ENCODE data around the gene NRM.
A peak's percentile ranks its signal among the peaks of the same experiment; 100 is the strongest.

Gene NRM

DNA sequence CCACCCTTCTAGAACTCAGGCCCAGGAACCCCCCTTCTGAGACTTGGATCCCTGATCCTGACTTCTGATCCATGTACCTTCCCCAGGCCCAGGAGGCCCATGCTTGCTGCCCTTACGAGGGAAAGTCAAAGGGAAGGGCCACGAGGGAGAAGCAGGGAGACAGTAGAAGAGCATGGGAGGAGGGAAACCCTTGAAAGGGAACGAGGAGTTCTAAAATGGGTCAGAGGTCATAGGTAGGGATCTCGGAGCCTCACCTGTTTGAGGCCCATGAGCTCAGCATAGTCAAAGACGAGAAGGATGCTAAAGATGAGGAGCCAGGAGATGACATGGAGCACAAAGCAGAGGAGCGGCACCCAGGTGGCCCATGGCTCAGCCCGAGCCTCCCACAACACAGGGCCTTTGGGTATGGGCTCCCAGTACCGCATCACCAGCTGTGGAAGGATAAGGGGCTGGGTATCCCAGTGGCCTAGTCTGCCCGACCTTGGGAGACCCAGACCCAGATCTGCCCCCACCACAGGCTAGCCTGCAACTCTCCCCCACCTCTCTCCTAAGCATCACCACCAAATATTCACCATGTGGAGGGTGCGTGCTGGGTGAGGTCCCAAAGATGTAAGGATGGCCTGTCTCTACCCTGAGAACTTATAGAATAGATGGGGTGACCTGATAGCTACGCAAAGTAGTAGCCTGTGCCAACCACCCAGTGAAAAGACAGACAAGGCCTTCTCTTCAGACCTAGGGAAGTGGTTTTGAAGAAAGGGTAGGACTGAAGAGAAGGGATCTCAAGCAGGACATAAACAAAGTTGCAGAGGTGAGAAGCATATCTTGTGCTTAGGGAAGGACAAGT, 1.5 kb downstream of the NRM start:
- H3K4me3 ChIP-seq (ENCODE audit: insufficient read depth, low read length, poor library complexity, severe bottlenecking), result peak overlapping the region; percentile 79
- H4K20me1 ChIP-seq (ENCODE audit: low read depth, low read length), result no peaks in the 10 kb centered on the region
- H3K79me2 ChIP-seq (ENCODE audit: insufficient read depth, low read length), result peaks cover 29% of the 10 kb centered on the region
- H2AFZ ChIP-seq (ENCODE audit: low read depth, low read length, severe bottlenecking), result no peak overlapping the region
- no peaks in the 10 kb centered on the region for H3K27me3 ChIP-seq (ENCODE audit: low read length)
- peak overlapping the region; percentile 94 for H3K27ac ChIP-seq (ENCODE audit: low read depth, low read length)
- TF ChIP-seq EZH2phosphoT487 (conservative IDR thresholded peaks at IDR 0.05; ENCODE audit: low read length), result no peak
- TF ChIP-seq, protein P1, sequence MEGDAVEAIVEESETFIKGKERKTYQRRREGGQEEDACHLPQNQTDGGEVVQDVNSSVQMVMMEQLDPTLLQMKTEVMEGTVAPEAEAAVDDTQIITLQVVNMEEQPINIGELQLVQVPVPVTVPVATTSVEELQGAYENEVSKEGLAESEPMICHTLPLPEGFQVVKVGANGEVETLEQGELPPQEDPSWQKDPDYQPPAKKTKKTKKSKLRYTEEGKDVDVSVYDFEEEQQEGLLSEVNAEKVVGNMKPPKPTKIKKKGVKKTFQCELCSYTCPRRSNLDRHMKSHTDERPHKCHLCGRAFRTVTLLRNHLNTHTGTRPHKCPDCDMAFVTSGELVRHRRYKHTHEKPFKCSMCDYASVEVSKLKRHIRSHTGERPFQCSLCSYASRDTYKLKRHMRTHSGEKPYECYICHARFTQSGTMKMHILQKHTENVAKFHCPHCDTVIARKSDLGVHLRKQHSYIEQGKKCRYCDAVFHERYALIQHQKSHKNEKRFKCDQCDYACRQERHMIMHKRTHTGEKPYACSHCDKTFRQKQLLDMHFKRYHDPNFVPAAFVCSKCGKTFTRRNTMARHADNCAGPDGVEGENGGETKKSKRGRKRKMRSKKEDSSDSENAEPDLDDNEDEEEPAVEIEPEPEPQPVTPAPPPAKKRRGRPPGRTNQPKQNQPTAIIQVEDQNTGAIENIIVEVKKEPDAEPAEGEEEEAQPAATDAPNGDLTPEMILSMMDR (IDR thresholded peaks at IDR 0.05; ENCODE audit: insufficient read depth, low read length, poor library complexity, severe bottlenecking), result no peak
- peak overlapping the region; percentile 92 for H3K4me2 ChIP-seq (ENCODE audit: low read depth, low read length, poor library complexity, severe bottlenecking)
- no peaks in the 10 kb centered on the region for H3K9me3 ChIP-seq (ENCODE audit: insufficient read depth, low read length)
- H3K9me2 ChIP-seq (replicated peaks; ENCODE audit: insufficient read depth, low read length), result no peaks in the 10 kb centered on the region
- H3K9ac ChIP-seq (ENCODE audit: low read length), result peak overlapping the region; percentile 82
- H3K36me3 ChIP-seq (ENCODE audit: low read length), result no peaks in the 10 kb centered on the region
- H3F3A ChIP-seq (ENCODE audit: insufficient read depth), result peaks cover 48% of the 10 kb centered on the region

DNA sequence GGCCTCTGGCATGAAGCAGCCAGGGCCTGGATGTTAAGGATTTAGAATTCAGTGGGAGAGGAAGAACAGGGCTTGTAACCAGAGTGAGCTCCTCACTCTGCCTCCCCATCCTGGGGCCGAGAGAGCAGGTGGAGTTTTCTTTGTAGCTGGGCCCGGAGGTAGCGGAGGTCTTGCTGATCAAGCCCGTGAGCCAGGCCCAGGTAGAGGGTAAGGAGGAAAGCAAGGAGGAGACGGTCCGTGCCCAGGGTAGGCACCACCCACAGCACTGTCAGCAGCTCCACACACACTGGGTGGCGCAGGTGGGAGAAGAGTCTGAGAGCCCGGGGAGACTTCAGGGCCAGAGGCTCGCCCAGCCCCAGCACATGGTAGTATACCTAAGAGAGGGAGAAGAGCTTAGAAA, 2.2 kb downstream of the NRM start:
- H3K4me2 ChIP-seq (ENCODE audit: low read depth, low read length, poor library complexity, severe bottlenecking), result peak overlapping the region; percentile 92
- peak overlapping the region; percentile 82 for H3K9ac ChIP-seq (ENCODE audit: low read length)
- peak overlapping the region; percentile 94 for H3K27ac ChIP-seq (ENCODE audit: low read depth, low read length)

DNA sequence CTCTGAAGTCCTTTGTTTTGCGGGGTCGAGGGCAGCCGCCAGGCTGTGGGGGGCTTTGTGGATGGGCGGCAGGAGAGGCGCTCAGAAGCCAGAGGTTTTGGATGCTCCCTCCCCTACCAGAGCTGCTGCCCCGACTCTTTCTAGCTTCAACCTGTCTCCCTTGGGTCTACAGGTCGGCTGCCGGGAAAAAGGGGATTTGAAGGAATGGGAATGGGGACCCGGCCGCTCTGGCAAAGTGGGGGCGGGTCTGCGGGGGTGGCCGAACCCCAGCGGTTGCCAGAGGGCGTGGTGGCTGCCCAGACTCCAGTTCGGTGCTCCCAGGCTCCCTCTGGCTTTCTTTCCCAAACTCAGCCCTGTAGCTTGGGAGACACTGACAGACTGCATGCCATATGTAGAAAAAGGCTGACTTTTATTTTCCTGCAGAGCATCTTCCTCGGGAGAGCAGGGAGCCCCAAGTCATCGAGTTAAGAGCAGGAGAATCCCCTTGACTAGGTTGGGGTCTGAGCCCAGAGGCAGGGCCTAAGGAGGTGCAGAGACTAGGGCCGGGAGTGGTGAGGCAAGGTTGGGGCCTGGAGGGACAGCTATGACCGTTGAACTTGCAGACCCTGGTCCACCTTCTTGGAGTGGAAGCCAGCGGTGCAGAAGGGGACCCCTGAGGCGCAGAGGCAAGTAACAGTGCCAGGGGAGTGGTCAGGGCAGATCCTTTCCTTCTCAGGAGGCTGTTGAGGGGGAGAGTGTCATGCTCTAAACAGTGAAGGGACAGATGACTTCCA, 2.9 kb downstream of the NRM start:
- peak overlapping the region; percentile 94 for H3K27ac ChIP-seq (ENCODE audit: low read depth, low read length)

More for the DNA sequence above, 2.2 kb downstream of the NRM start:
- H3K79me2 ChIP-seq (ENCODE audit: insufficient read depth, low read length), result peaks cover 36% of the 10 kb centered on the region
- H3K36me3 ChIP-seq (ENCODE audit: low read length), result no peaks in the 10 kb centered on the region
- H3K9me3 ChIP-seq (ENCODE audit: insufficient read depth, low read length), result no peaks in the 10 kb centered on the region
- H2AFZ ChIP-seq (ENCODE audit: low read depth, low read length, severe bottlenecking), result no peak overlapping the region
- no peaks in the 10 kb centered on the region for H3K9me2 ChIP-seq (replicated peaks; ENCODE audit: insufficient read depth, low read length)
- no peak for TF ChIP-seq EZH2phosphoT487 (conservative IDR thresholded peaks at IDR 0.05; ENCODE audit: low read length)
- TF ChIP-seq, protein P1 (IDR thresholded peaks at IDR 0.05; ENCODE audit: insufficient read depth, low read length, poor library complexity, severe bottlenecking), result peak; percentile 38
- peaks cover 55% of the 10 kb centered on the region for H3F3A ChIP-seq (ENCODE audit: insufficient read depth)
- H3K27me3 ChIP-seq (ENCODE audit: low read length), result no peaks in the 10 kb centered on the region
- no peaks in the 10 kb centered on the region for H4K20me1 ChIP-seq (ENCODE audit: low read depth, low read length)
- H3K4me3 ChIP-seq (ENCODE audit: insufficient read depth, low read length, poor library complexity, severe bottlenecking), result no peak overlapping the region

More for the DNA sequence above, 2.9 kb downstream of the NRM start:
- H3K36me3 ChIP-seq (ENCODE audit: low read length), result no peaks in the 10 kb centered on the region
- H3K9me3 ChIP-seq (ENCODE audit: insufficient read depth, low read length), result no peaks in the 10 kb centered on the region
- peaks cover 62% of the 10 kb centered on the region for H3F3A ChIP-seq (ENCODE audit: insufficient read depth)
- peaks cover 43% of the 10 kb centered on the region for H3K79me2 ChIP-seq (ENCODE audit: insufficient read depth, low read length)
- no peak for TF ChIP-seq EZH2phosphoT487 (conservative IDR thresholded peaks at IDR 0.05; ENCODE audit: low read length)
- TF ChIP-seq, protein P1 (IDR thresholded peaks at IDR 0.05; ENCODE audit: insufficient read depth, low read length, poor library complexity, severe bottlenecking), result no peak
- H3K9me2 ChIP-seq (replicated peaks; ENCODE audit: insufficient read depth, low read length), result no peaks in the 10 kb centered on the region
- peak overlapping the region; percentile 91 for H3K4me3 ChIP-seq (ENCODE audit: insufficient read depth, low read length, poor library complexity, severe bottlenecking)
- no peaks in the 10 kb centered on the region for H3K27me3 ChIP-seq (ENCODE audit: low read length)
- H2AFZ ChIP-seq (ENCODE audit: low read depth, low read length, severe bottlenecking), result no peak overlapping the region
- H3K9ac ChIP-seq (ENCODE audit: low read length), result peak overlapping the region; percentile 82
- H4K20me1 ChIP-seq (ENCODE audit: low read depth, low read length), result no peaks in the 10 kb centered on the region
- peak overlapping the region; percentile 92 for H3K4me2 ChIP-seq (ENCODE audit: low read depth, low read length, poor library complexity, severe bottlenecking)

All from SU-DHL-6 (cell line).